Fibroblast of lung (primary cell): ENCODE results near the gene BAG3.

Experiments
- CTCF ChIP-seq, 2 donors: IDR thresholded peaks in 1 of 2; conservative IDR thresholded peaks in 1 of 2; 1 replicate in 1 of 2; 2 replicates in 1 of 2; pipeline ENCODE4 v1.5.1; 2011 to 2012; ENCODE audit warnings: low read length in 2 of 2, control low read depth in 1 of 2, inconsistent platforms in 1 of 2, low read depth in 1 of 2, mild to moderate bottlenecking in 1 of 2
- EZH2 ChIP-seq: IDR thresholded peaks from 2 replicates; pipeline ENCODE4 v1.5.1; 2012; ENCODE audit warnings: low read length, control low read depth, mild to moderate bottlenecking; ENCODE audit errors: missing control alignments

DNA sequence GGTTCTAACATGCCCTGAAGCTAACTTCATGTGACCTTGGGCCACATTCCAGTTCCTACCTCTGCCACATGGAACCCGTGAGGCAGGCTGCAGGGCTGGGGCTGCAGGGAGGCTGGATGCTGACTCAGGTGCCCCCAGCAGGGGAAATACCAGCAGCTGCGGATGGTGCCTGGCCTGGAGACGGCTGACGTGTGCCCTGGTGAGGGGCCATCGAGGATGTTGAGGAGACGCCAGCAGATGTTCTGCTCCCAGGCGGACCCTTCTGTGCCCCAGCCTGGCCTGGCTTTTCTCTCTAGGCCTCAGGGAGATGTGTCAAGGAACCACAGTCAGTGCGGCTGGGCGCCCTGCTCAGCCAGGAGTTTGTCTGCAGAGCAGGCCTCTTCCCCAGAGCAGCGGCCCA lies 8.8 kb downstream of the BAG3 start:
- TF ChIP-seq EZH2, result no peak
- TF ChIP-seq CTCF (conservative IDR thresholded peaks at IDR 0.05 in 1 of 2, IDR thresholded peaks at IDR 0.05 in 1 of 2; ENCODE audit: low read depth in 1 of 2, low read length in 2 of 2), result no peak
